Astrocyte (in vitro differentiated cells and primary cell): ENCODE measurements around the gene AGBL4.

Experiments
- CTCF ChIP-seq: IDR thresholded peaks from 2 replicates; pipeline ENCODE4 v1.5.1; 2011; ENCODE audit warnings: low read depth, mild to moderate bottlenecking, inconsistent platforms, low read length, moderate library complexity; ENCODE audit not compliant: insufficient read depth
- EZH2 ChIP-seq: IDR thresholded peaks from 2 replicates; pipeline ENCODE4 v1.6.1; 2012; ENCODE audit warnings: mild to moderate bottlenecking, low read length, inconsistent platforms; ENCODE audit not compliant: insufficient read depth

GRCh38 chr1:49358036-49358435 lies 665.7 kb downstream of the AGBL4 start:
- TF ChIP-seq CTCF, result no peak
- no peak for TF ChIP-seq EZH2
